Nephron progenitor cell (in vitro differentiated cells): Measurements from ENCODE around the gene NTM.

Experiments
- DNase-seq: peaks from one replicate; pipeline ENCODE4 v3.0.0; 2021
- H3K27ac Mint-ChIP-seq: 2 replicates; pipeline ENCODE4 v1.8.0; 2021; ENCODE audit warnings: mild to moderate bottlenecking, moderate library complexity, mixed read lengths
- H3K27me3 Mint-ChIP-seq: 2 replicates; pipeline ENCODE4 v1.8.0; 2021; ENCODE audit warnings: mild to moderate bottlenecking, low read depth, mixed read lengths; ENCODE audit not compliant: poor library complexity
- H3K36me3 Mint-ChIP-seq: 2 replicates; pipeline ENCODE4 v1.8.0; 2021; ENCODE audit warnings: low read depth, mixed read lengths
- H3K4me1 Mint-ChIP-seq: 2 replicates; pipeline ENCODE4 v1.8.0; 2021; ENCODE audit warnings: mixed read lengths
- H3K4me3 Mint-ChIP-seq: 2 replicates; pipeline ENCODE4 v1.8.0; 2021; ENCODE audit warnings: mild to moderate bottlenecking, moderate library complexity, mixed read lengths
- H3K9me3 Mint-ChIP-seq: 2 replicates; pipeline ENCODE4 v1.8.0; 2021; ENCODE audit warnings: mild to moderate bottlenecking, moderate library complexity, mixed read lengths
- CTCF ChIP-seq: fragments of 200-600 bp; sonication (generic); IDR thresholded peaks from 2 replicates; pipeline ENCODE4 v1.5.0; 2021; ENCODE audit warnings: antibody characterized with exemption

NTM gene

GRCh38 chr11:131776211-131776610, 405.8 kb downstream of the NTM start:
- no peak for DNase-seq
- Mint-ChIP-seq H3K27ac (no peak overlapping the region), H3K27me3 (peaks cover 7% of the 10 kb centered on the region)

DNA sequence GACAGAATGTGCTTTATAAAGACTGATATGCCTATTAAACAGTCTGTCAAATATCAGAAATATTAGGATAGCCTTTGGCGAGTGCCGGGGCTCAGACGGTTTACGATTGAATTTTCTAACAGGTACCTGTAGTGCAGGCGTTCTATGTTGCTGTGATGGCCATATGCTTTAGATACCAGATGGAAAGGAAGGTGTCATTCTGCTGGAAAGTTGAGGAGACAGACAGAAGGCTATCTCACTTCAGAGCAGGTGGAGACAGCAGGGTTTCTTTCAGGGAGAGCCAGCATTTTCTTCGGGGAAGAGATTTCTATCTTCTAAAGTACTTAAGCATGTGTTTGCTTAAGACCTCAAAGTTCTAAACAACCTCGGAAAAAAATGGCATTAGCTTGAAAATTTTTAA, 415.4 kb downstream of the NTM start:
- H3K4me3 Mint-ChIP-seq = no peak overlapping the region
- peaks cover 7% of the 10 kb centered on the region for H3K4me1 Mint-ChIP-seq
- no peak overlapping the region for H3K27ac Mint-ChIP-seq
- peaks cover 4% of the 10 kb centered on the region for H3K27me3 Mint-ChIP-seq
- DNase-seq = no peak
- peaks cover 3% of the 10 kb centered on the region for H3K9me3 Mint-ChIP-seq
- H3K36me3 Mint-ChIP-seq = no peaks in the 10 kb centered on the region
- TF ChIP-seq CTCF = no peak

More at GRCh38 chr11:131776211-131776610, 405.8 kb downstream of the NTM start:
- Mint-ChIP-seq H3K4me3 (no peak overlapping the region), H3K9me3 (no peaks in the 10 kb centered on the region), H3K36me3 (no peaks in the 10 kb centered on the region), H3K4me1 (peaks cover under 1% of the 10 kb centered on the region)
- no peak for TF ChIP-seq CTCF

DNA sequence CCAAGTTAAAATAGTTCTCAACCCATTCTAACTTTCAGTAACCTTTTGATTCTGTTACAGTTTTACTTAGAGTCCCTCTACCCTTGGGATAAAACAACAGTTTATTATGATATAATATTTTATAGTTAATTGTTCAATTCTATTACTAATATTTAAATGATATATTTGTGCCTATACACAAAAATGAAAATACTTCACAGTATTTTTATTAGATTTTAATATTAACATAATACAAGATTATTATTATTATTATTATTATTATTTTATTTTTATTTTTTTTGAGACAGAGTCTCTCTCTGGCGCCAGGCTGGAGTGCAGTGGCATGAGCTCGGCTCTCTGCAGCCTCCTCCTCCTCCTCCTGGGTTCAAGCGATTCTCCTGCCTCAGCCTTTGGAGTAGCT, 416.7 kb downstream of the NTM start:
- Mint-ChIP-seq H3K36me3 (no peaks in the 10 kb centered on the region), H3K9me3 (no peaks in the 10 kb centered on the region), H3K4me1 (peaks cover 21% of the 10 kb centered on the region), H3K27me3 (peaks cover 4% of the 10 kb centered on the region), H3K4me3 (no peak overlapping the region), H3K27ac (no peak overlapping the region)
- TF ChIP-seq CTCF = no peak
- DNase-seq = no peak

GRCh38 chr11:131790586-131790985, 420.2 kb downstream of the NTM start:
- no peak for TF ChIP-seq CTCF
- peaks cover 34% of the 10 kb centered on the region for H3K4me1 Mint-ChIP-seq
- no peak for DNase-seq
- no peak overlapping the region for H3K4me3 Mint-ChIP-seq
- no peaks in the 10 kb centered on the region for H3K9me3 Mint-ChIP-seq
- H3K27me3 Mint-ChIP-seq = peaks cover 17% of the 10 kb centered on the region
- H3K36me3 Mint-ChIP-seq = no peaks in the 10 kb centered on the region
- no peak overlapping the region for H3K27ac Mint-ChIP-seq

DNA sequence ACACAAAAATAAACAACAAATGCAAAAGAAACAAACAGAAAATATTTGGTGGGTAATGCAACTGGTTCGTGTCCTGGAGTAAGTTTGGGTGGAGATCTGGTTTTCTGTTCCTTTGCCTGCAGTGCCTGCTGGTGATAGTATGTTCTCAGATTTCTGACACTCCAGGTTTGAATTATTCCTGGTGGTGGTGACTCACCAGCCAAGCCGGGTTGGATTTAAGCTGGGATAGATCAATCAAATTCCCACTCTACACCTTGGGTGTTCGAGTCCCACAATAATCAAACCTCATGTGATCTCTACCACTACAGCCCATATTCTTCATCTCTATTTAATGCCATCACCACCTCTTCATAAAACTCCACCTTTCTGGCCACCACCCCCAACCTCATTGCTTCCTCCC, 421.8 kb downstream of the NTM start:
- no peaks in the 10 kb centered on the region for H3K36me3 Mint-ChIP-seq
- TF ChIP-seq CTCF = no peak
- no peak overlapping the region for H3K27ac Mint-ChIP-seq
- H3K4me1 Mint-ChIP-seq = peaks cover 51% of the 10 kb centered on the region
- no peak for DNase-seq
- no peak overlapping the region for H3K4me3 Mint-ChIP-seq
- peaks cover 20% of the 10 kb centered on the region for H3K27me3 Mint-ChIP-seq
- no peaks in the 10 kb centered on the region for H3K9me3 Mint-ChIP-seq

DNA sequence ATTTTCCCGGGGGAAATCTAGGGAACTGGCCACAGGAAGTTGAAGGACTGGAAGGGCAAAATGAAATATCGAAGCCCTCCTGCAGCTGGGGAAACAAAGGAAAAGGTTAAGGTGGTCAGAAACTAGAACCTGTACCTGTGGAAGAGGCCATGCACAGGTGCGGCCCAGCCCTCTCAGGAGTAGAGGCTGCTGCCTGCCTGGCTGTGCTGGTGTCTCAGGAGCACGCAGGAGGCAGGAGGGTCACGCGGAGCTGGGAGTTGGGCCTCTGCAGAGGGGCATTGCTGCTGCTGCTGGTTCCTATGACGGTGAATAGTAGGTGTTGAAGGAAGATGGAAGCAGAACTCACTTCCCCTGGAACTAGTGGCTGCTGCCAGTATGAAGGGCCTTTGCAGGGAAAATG, 425.7 kb downstream of the NTM start:
- no peak for DNase-seq
- peak overlapping the region; percentile 44 for H3K27ac Mint-ChIP-seq
- peaks cover 16% of the 10 kb centered on the region for H3K27me3 Mint-ChIP-seq

More for the DNA sequence above, 425.7 kb downstream of the NTM start:
- H3K4me1 Mint-ChIP-seq = peaks cover 56% of the 10 kb centered on the region
- TF ChIP-seq CTCF = no peak
- no peaks in the 10 kb centered on the region for H3K36me3 Mint-ChIP-seq
- no peaks in the 10 kb centered on the region for H3K9me3 Mint-ChIP-seq
- no peak overlapping the region for H3K4me3 Mint-ChIP-seq
